Astrocyte of the spinal cord (primary cell): ENCODE measurements around the gene MTAP.
A peak's percentile ranks its signal among the peaks of the same experiment; 100 is the strongest.

ENCODE experiments used
- DNase-seq: peaks from one replicate; pipeline ENCODE4 v3.0.0; 2011; ENCODE audit warnings: low read depth, low spot score
- H3K4me3 ChIP-seq: 2 replicates; pipeline ENCODE4 v1.5.1; 2011; ENCODE audit warnings: low read depth, mild to moderate bottlenecking, low read length, moderate library complexity
- CTCF ChIP-seq: IDR thresholded peaks from 2 replicates; pipeline ENCODE4 v1.5.1; 2012; ENCODE audit warnings: low read depth, mild to moderate bottlenecking, low read length, inconsistent platforms
- in situ Hi-C: cut with HindIII; loops from 2 replicates; pipeline ENCODE4 v1.10.0; 2017; ENCODE audit warnings: low sequenced_read_pairs

Gene MTAP

GRCh38 chr9:21931428-21931827, 129.0 kb downstream of the MTAP start:
- no peak overlapping the region for H3K4me3 ChIP-seq
- no peak for TF ChIP-seq CTCF
- in situ Hi-C loops: no loop called here
- no peak for DNase-seq

DNA sequence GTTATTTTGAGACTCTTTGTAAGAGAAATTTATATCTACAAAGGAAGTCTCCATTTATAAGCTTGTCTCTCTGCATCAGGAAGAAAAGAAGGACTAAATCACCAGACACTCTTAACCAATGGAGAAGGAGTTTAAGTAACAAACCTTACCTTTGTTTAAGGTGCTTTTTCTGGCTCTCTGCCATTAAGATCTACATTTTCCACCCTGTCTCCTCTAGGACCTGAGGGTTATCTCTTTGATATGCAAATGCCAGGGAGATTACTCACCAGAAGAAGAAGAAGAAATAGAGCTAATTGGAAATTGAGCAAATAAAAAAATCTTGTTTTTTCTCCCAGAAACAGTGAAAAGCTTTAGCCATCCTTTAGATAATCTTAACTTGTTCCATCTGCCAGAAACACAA, 130.8 kb downstream of the MTAP start:
- no peak for TF ChIP-seq CTCF
- DNase-seq: no peak
- H3K4me3 ChIP-seq: no peak overlapping the region
- in situ Hi-C loops: no loop called here

- DNase-seq: peak; percentile 29
- in situ Hi-C loops: no loop called here
- H3K4me3 ChIP-seq: no peak overlapping the region
- TF ChIP-seq CTCF: no peak
These were observed 131.4 kb downstream of the MTAP start for GRCh38 chr9:21933865-21934264.

DNA sequence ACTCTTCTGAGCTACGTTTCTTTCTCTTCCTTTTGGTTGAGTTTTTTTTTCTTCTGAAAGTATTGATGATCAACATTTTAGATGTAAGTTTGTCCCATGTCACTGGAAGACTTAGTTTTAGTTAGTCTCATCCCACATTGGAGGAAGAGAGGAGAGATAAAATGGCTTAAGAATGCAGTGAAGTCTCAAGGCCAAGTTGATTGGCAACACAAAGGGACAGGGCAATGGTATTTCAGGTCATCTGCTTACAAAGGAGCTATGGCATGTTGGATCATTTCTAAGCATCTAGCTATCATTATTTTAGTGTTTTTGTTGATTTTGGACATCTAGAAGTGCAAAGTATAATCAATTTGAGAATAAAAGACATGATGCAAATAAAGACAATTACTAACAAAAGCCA, 133.2 kb downstream of the MTAP start:
- DNase-seq: no peak
- in situ Hi-C loops: no loop called here
- TF ChIP-seq CTCF: no peak

GRCh38 chr9:21936161-21936560, 133.7 kb downstream of the MTAP start:
- TF ChIP-seq CTCF: no peak
- in situ Hi-C loops: no loop called here

More for the DNA sequence above, 133.2 kb downstream of the MTAP start:
- H3K4me3 ChIP-seq: no peak overlapping the region

DNA sequence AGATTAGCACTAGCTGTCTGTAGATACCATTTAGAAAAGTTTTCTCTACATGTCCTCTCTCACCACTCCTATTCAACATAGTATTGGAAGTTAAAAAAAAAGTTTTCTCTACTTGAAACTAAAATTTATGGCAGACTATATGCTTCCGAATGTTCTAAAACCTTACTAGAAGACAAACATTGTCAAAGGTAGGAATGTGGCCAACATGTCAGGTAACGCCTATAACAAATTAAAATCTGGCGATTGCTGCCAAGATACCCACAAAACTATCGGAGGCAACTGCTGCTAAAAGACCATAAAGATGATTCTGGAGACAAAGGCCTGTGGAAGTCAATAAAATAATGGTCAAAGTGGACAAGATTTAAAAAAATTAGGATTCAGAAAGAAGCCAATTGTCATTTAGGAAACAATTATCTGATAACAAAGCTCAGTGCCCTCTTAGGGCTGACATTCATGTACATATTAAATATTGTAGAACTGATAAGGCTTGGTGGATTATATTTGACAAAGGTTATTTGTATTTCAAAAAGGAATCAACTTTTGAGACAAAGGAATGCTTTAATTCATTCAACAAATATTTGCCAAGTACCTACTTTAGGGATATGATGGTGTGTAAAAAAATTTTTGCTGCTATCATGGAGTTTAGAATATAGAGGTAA, 139.0 kb downstream of the MTAP start:
- in situ Hi-C loops: no loop called here
- no peak for DNase-seq

More at GRCh38 chr9:21936161-21936560, 133.7 kb downstream of the MTAP start:
- H3K4me3 ChIP-seq: no peak overlapping the region
- DNase-seq: no peak

More for the DNA sequence above, 139.0 kb downstream of the MTAP start:
- H3K4me3 ChIP-seq: no peak overlapping the region
- TF ChIP-seq CTCF: no peak
